Cardiac fibroblast (primary cell): Measurements from ENCODE around the gene PLOD2.
A peak's percentile ranks its signal among the peaks of the same experiment; 100 is the strongest.

Experiments used
- DNase-seq, 2 donors: peaks; one replicate each; pipeline versions ENCODE4 v3.0.0 to v3.0.0-alpha.2; 2010; ENCODE audit warnings: low read depth in 2 of 2
- H3K4me3 ChIP-seq, 2 donors: replicated peaks in 1 of 2; 1 replicate in 1 of 2; 2 replicates in 1 of 2; pipeline ENCODE4 v1.5.1; 2011; ENCODE audit warnings: low read depth in 2 of 2, low read length in 2 of 2, mild to moderate bottlenecking in 2 of 2, moderate library complexity in 1 of 2
- TF ChIP-seq, protein P1 (sequence below): IDR thresholded peaks from one replicate; pipeline ENCODE4 v1.5.1; 2011; ENCODE audit warnings: low read depth, mild to moderate bottlenecking, low read length, inconsistent platforms

PLOD2 gene

GRCh38 chr3:146169891-146170290 lies 8.9 kb upstream of the PLOD2 start:
- DNase-seq = peak in 1 of 2 donors; percentile 70
- H3K4me3 ChIP-seq = no peak overlapping the region
- TF ChIP-seq, protein P1, sequence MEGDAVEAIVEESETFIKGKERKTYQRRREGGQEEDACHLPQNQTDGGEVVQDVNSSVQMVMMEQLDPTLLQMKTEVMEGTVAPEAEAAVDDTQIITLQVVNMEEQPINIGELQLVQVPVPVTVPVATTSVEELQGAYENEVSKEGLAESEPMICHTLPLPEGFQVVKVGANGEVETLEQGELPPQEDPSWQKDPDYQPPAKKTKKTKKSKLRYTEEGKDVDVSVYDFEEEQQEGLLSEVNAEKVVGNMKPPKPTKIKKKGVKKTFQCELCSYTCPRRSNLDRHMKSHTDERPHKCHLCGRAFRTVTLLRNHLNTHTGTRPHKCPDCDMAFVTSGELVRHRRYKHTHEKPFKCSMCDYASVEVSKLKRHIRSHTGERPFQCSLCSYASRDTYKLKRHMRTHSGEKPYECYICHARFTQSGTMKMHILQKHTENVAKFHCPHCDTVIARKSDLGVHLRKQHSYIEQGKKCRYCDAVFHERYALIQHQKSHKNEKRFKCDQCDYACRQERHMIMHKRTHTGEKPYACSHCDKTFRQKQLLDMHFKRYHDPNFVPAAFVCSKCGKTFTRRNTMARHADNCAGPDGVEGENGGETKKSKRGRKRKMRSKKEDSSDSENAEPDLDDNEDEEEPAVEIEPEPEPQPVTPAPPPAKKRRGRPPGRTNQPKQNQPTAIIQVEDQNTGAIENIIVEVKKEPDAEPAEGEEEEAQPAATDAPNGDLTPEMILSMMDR = no peak

DNA sequence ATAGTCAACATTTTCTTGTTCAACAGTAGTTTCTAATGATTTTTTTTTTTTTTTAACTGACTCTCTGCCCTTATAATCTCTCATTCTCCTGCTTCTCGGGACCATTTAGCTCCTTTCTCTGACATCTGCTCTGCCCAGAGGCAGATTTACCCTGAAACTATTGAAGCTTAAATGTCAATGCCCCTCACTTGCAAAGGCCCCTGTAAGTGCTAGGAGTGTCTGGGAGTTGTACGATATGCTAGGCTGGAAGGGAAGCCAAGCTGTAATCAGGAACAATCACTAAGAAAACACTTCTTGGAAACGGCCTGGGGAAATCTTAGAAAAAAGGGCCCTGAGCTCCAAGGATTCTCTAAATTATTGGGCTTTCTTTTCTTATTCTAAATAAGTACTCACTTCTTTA lies 5.8 kb upstream of the PLOD2 start:
- TF ChIP-seq, protein P1 = no peak
- peak; percentile 61 to 64 for DNase-seq
- H3K4me3 ChIP-seq = no peak overlapping the region

DNA sequence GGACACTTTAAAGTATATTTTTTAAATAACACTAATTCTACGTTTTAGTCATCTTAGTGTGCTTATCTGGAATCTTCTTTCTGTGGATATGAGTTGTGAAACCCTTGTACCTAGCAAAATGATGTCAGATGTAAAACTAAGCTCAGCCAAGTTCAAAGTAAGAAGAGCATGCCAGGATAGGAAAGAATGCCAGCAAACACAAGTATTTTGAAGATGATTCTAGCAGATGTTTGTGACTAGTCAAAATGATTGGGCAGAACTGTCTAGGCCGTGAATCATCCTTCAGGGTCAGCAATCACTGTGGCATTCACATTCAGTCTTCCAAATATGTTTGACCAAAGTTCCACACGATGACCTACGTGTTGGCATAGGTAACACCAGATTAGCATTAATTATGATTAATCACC lies 5.4 kb upstream of the PLOD2 start:
- DNase-seq = peak; percentile 80 to 92
- H3K4me3 ChIP-seq = no peak overlapping the region
- TF ChIP-seq, protein P1 = no peak

DNA sequence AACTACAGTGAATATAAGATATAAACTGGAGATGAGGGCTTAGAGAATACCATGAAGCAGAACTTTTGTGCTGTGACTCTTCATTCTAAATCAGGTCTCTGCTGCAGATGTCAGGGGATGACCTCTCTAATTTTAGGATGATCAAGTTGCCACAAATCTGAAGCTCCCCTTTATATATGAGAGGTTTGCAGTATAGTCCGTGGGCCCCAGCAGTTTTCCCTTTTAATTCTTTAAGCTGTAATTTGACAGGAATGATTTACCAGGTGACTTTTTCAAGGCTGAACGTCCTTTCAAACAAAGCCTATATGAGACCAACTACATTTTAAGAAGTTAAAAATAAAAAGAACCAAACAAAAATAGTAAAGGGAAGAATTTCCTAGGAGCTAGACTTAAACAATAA lies 4.9 kb upstream of the PLOD2 start:
- DNase-seq = no peak
- TF ChIP-seq, protein P1 = no peak

GRCh38 chr3:146164971-146165769 lies 4.2 kb upstream of the PLOD2 start:
- no peak overlapping the region for H3K4me3 ChIP-seq
- DNase-seq = peak; percentile 57 to 82
- TF ChIP-seq, protein P1 = no peak

More for the DNA sequence above, 4.9 kb upstream of the PLOD2 start:
- H3K4me3 ChIP-seq = no peak overlapping the region

DNA sequence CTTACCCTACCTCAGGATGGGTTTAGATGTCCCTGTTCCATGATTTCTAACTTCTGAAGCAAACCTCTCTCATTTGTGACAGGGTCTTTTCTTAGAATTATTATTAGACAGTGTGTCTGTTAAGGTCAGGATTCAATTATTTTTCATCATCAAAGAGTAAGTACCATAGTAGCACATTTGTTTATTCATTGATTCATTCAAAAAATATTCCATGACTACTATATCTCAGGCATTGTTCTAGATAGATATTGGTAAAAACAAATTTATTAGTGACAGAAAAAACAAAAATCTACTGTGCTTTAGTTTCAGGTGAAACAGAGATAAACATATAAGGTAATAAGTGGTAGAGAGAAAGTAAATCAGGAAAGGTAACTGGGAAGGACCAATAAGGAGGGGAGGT lies 3.5 kb upstream of the PLOD2 start:
- TF ChIP-seq, protein P1 = no peak
- DNase-seq = peak in 1 of 2 donors; percentile 49
- H3K4me3 ChIP-seq = no peak overlapping the region
